ENCODE measurements around the gene GPR35. TPM values are rescaled to one million over a fixed set of nuclear protein-coding genes. Genes with fewer than 3 reads are reported as not detected.

GPR35 gene
- total and polyA plus RNA-seq, 4 donors, result 0.30 to 2.4 (median 0.44) TPM

GRCh38 chr2:240581811-240582210 lies 43.5 kb upstream of the GPR35 start:
- no peak overlapping the region for H3K27ac ChIP-seq (ENCODE audit: low read depth in 1 of 2, low read length in 2 of 2)
- no peak overlapping the region for H3K4me3 ChIP-seq (ENCODE audit: low read depth in 1 of 3, low read length in 3 of 3)
- TF ChIP-seq YY1 (IDR thresholded peaks at IDR 0.05) (no peak), NR2F2 (IDR thresholded peaks at IDR 0.05) (no peak), GABPA (IDR thresholded peaks at IDR 0.05 in 1 of 2, conservative IDR thresholded peaks at IDR 0.05 in 1 of 2) (no peak), HNF4G (IDR thresholded peaks at IDR 0.05) (no peak), FOXA1 (IDR thresholded peaks at IDR 0.05) (no peak), HNF4A (conservative IDR thresholded peaks at IDR 0.05) (no peak)
- TF ChIP-seq, protein P1, sequence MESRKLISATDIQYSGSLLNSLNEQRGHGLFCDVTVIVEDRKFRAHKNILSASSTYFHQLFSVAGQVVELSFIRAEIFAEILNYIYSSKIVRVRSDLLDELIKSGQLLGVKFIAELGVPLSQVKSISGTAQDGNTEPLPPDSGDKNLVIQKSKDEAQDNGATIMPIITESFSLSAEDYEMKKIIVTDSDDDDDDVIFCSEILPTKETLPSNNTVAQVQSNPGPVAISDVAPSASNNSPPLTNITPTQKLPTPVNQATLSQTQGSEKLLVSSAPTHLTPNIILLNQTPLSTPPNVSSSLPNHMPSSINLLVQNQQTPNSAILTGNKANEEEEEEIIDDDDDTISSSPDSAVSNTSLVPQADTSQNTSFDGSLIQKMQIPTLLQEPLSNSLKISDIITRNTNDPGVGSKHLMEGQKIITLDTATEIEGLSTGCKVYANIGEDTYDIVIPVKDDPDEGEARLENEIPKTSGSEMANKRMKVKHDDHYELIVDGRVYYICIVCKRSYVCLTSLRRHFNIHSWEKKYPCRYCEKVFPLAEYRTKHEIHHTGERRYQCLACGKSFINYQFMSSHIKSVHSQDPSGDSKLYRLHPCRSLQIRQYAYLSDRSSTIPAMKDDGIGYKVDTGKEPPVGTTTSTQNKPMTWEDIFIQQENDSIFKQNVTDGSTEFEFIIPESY (IDR thresholded peaks at IDR 0.05), result no peak
- WGBS, result 97% methylated on average over 5 of the region's 5 CpGs
- H3K27me3 ChIP-seq (ENCODE audit: control insufficient read depth in 4 of 4, insufficient read depth in 4 of 4, low read length in 3 of 4), result no peaks in the 10 kb centered on the region
- H3K4me1 ChIP-seq (ENCODE audit: control insufficient read depth in 4 of 4, insufficient read depth in 4 of 4, low read length in 3 of 4), result peaks cover 16 to 42% (median 36%) of the 10 kb centered on the region in 4 donors
- H3K36me3 ChIP-seq (ENCODE audit: control insufficient read depth in 4 of 4, insufficient read depth in 3 of 4, low read depth in 1 of 4, low read length in 3 of 4), result peaks cover 0 to 16% (median under 1%) of the 10 kb centered on the region in 4 donors
- no peak for DNase-seq (ENCODE audit: low spot score)
- no peaks in the 10 kb centered on the region for H3K9me3 ChIP-seq (ENCODE audit: control insufficient read depth in 4 of 4, low read length in 3 of 4)
- no peak overlapping the region for H3K9ac ChIP-seq (ENCODE audit: low read depth in 1 of 2, low read length in 2 of 2)

DNA sequence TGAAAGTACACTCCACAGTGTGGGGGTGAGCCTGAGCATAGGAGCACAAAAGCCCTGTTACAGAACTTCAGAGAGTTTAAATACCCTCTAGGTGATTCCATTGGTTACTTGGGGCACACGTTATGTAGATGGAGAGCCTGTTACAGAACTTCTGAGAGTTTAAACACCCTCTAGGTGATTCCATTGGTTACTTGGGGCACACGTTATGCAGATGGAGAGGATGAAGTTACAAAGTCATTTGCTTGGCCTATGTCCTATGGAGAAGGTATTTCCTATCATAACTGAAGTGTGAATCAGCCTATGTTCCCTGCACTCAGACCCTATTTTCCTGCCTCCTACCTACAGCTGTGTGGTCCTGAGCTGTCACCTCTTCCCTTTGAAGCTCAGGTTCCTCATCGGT lies 42.5 kb upstream of the GPR35 start:
- 93% methylated on average over 3 of the region's 3 CpGs for WGBS
- no peaks in the 10 kb centered on the region for H3K9me3 ChIP-seq (ENCODE audit: control insufficient read depth in 4 of 4, low read length in 3 of 4)
- peaks cover 21 to 51% (median 43%) of the 10 kb centered on the region in 4 donors for H3K4me1 ChIP-seq (ENCODE audit: control insufficient read depth in 4 of 4, insufficient read depth in 4 of 4, low read length in 3 of 4)

More for the DNA sequence above, 42.5 kb upstream of the GPR35 start:
- H3K36me3 ChIP-seq (ENCODE audit: control insufficient read depth in 4 of 4, insufficient read depth in 3 of 4, low read depth in 1 of 4, low read length in 3 of 4), result peaks cover 0 to 8% (median 0%) of the 10 kb centered on the region in 4 donors
- TF ChIP-seq YY1 (IDR thresholded peaks at IDR 0.05) (no peak), SP1 (IDR thresholded peaks at IDR 0.05) (no peak), ATF3 (IDR thresholded peaks at IDR 0.05) (no peak), JUND (IDR thresholded peaks at IDR 0.05) (no peak), FOXA2 (IDR thresholded peaks at IDR 0.05) (no peak), GABPA (IDR thresholded peaks at IDR 0.05 in 1 of 2, conservative IDR thresholded peaks at IDR 0.05 in 1 of 2) (no peak), FOXA1 (IDR thresholded peaks at IDR 0.05) (no peak), RXRA (IDR thresholded peaks at IDR 0.05) (no peak), HNF4A (conservative IDR thresholded peaks at IDR 0.05) (no peak)
- TF ChIP-seq, protein P2, sequence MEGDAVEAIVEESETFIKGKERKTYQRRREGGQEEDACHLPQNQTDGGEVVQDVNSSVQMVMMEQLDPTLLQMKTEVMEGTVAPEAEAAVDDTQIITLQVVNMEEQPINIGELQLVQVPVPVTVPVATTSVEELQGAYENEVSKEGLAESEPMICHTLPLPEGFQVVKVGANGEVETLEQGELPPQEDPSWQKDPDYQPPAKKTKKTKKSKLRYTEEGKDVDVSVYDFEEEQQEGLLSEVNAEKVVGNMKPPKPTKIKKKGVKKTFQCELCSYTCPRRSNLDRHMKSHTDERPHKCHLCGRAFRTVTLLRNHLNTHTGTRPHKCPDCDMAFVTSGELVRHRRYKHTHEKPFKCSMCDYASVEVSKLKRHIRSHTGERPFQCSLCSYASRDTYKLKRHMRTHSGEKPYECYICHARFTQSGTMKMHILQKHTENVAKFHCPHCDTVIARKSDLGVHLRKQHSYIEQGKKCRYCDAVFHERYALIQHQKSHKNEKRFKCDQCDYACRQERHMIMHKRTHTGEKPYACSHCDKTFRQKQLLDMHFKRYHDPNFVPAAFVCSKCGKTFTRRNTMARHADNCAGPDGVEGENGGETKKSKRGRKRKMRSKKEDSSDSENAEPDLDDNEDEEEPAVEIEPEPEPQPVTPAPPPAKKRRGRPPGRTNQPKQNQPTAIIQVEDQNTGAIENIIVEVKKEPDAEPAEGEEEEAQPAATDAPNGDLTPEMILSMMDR (IDR thresholded peaks at IDR 0.05; ENCODE audit: low read depth, low read length, missing input control), result no peak
- TF ChIP-seq, protein P1 (IDR thresholded peaks at IDR 0.05), result no peak
- TF ChIP-seq, protein P3, sequence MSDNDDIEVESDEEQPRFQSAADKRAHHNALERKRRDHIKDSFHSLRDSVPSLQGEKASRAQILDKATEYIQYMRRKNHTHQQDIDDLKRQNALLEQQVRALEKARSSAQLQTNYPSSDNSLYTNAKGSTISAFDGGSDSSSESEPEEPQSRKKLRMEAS (IDR thresholded peaks at IDR 0.05), result no peak
- DNase-seq (ENCODE audit: low spot score), result no peak
- H3K27me3 ChIP-seq (ENCODE audit: control insufficient read depth in 4 of 4, insufficient read depth in 4 of 4, low read length in 3 of 4), result no peaks in the 10 kb centered on the region
- H3K27ac ChIP-seq (ENCODE audit: low read depth in 1 of 2, low read length in 2 of 2), result no peak overlapping the region
- no peak overlapping the region for H3K4me3 ChIP-seq (ENCODE audit: low read depth in 1 of 3, low read length in 3 of 3)
- H3K9ac ChIP-seq (ENCODE audit: low read depth in 1 of 2, low read length in 2 of 2), result no peak overlapping the region
